ENCODE results near the gene CAMK2A.
A peak's percentile ranks its signal among the peaks of the same experiment; 100 is the strongest.

Gene CAMK2A

GRCh38 chr5:150313921-150314716 is 24.5 kb upstream of the CAMK2A start:
- Histone ChIP-seq H3K36me3 (ENCODE audit: control insufficient read depth, insufficient read depth, low read length, severe bottlenecking) (no peaks in the 10 kb centered on the region), H3K27me3 (replicated peaks; ENCODE audit: control insufficient read depth, insufficient read depth, low read length) (no peaks in the 10 kb centered on the region), H3K9ac (ENCODE audit: low read length) (no peak overlapping the region), H3K9me3 (ENCODE audit: control insufficient read depth, low read length) (no peaks in the 10 kb centered on the region), H3K4me3 (ENCODE audit: low read length) (no peak overlapping the region), H3K4me1 (ENCODE audit: control insufficient read depth, insufficient read depth, low read length) (peaks cover 24% of the 10 kb centered on the region)
- DNase-seq (ENCODE audit: low read depth): no peak

GRCh38 chr5:150313501-150313900 is 23.9 kb upstream of the CAMK2A start:
- H3K4me3 ChIP-seq (ENCODE audit: low read length): no peak overlapping the region

GRCh38 chr5:150312518-150312917 is 22.9 kb upstream of the CAMK2A start:
- no peaks in the 10 kb centered on the region for H3K27me3 ChIP-seq (replicated peaks; ENCODE audit: control insufficient read depth, insufficient read depth, low read length)
- no peak overlapping the region for H3K4me3 ChIP-seq (ENCODE audit: low read length)

More at GRCh38 chr5:150313501-150313900, 23.9 kb upstream of the CAMK2A start:
- H3K9ac ChIP-seq (ENCODE audit: low read length): no peak overlapping the region
- DNase-seq (ENCODE audit: low read depth): no peak
- no peaks in the 10 kb centered on the region for H3K9me3 ChIP-seq (ENCODE audit: control insufficient read depth, low read length)
- no peaks in the 10 kb centered on the region for H3K36me3 ChIP-seq (ENCODE audit: control insufficient read depth, insufficient read depth, low read length, severe bottlenecking)
- no peaks in the 10 kb centered on the region for H3K27me3 ChIP-seq (replicated peaks; ENCODE audit: control insufficient read depth, insufficient read depth, low read length)
- peaks cover 18% of the 10 kb centered on the region for H3K4me1 ChIP-seq (ENCODE audit: control insufficient read depth, insufficient read depth, low read length)

GRCh38 chr5:150311015-150311692 is 21.6 kb upstream of the CAMK2A start:
- no peak overlapping the region for H3K4me3 ChIP-seq (ENCODE audit: low read length)
- no peaks in the 10 kb centered on the region for H3K36me3 ChIP-seq (ENCODE audit: control insufficient read depth, insufficient read depth, low read length, severe bottlenecking)
- H3K9me3 ChIP-seq (ENCODE audit: control insufficient read depth, low read length): no peaks in the 10 kb centered on the region
- H3K27me3 ChIP-seq (replicated peaks; ENCODE audit: control insufficient read depth, insufficient read depth, low read length): no peaks in the 10 kb centered on the region
- H3K4me1 ChIP-seq (ENCODE audit: control insufficient read depth, insufficient read depth, low read length): no peaks in the 10 kb centered on the region
- no peak overlapping the region for H3K9ac ChIP-seq (ENCODE audit: low read length)
- no peak for DNase-seq (ENCODE audit: low read depth)

More at GRCh38 chr5:150312518-150312917, 22.9 kb upstream of the CAMK2A start:
- H3K36me3 ChIP-seq (ENCODE audit: control insufficient read depth, insufficient read depth, low read length, severe bottlenecking): no peaks in the 10 kb centered on the region
- no peak for DNase-seq (ENCODE audit: low read depth)
- H3K9ac ChIP-seq (ENCODE audit: low read length): no peak overlapping the region
- H3K9me3 ChIP-seq (ENCODE audit: control insufficient read depth, low read length): no peaks in the 10 kb centered on the region
- H3K4me1 ChIP-seq (ENCODE audit: control insufficient read depth, insufficient read depth, low read length): peaks cover 8% of the 10 kb centered on the region

GRCh38 chr5:150310246-150310645 is 20.7 kb upstream of the CAMK2A start:
- H3K4me1 ChIP-seq (ENCODE audit: control insufficient read depth, insufficient read depth, low read length): no peaks in the 10 kb centered on the region
- no peaks in the 10 kb centered on the region for H3K36me3 ChIP-seq (ENCODE audit: control insufficient read depth, insufficient read depth, low read length, severe bottlenecking)
- no peak overlapping the region for H3K4me3 ChIP-seq (ENCODE audit: low read length)
- H3K27me3 ChIP-seq (replicated peaks; ENCODE audit: control insufficient read depth, insufficient read depth, low read length): no peaks in the 10 kb centered on the region
- DNase-seq (ENCODE audit: low read depth): no peak
- H3K9ac ChIP-seq (ENCODE audit: low read length): no peak overlapping the region
- H3K9me3 ChIP-seq (ENCODE audit: control insufficient read depth, low read length): no peaks in the 10 kb centered on the region

GRCh38 chr5:150309886-150310239 is 20.3 kb upstream of the CAMK2A start:
- Histone ChIP-seq H3K4me3 (ENCODE audit: low read length) (no peak overlapping the region), H3K4me1 (ENCODE audit: control insufficient read depth, insufficient read depth, low read length) (no peaks in the 10 kb centered on the region), H3K9me3 (ENCODE audit: control insufficient read depth, low read length) (no peaks in the 10 kb centered on the region), H3K36me3 (ENCODE audit: control insufficient read depth, insufficient read depth, low read length, severe bottlenecking) (no peaks in the 10 kb centered on the region), H3K9ac (ENCODE audit: low read length) (no peak overlapping the region), H3K27me3 (replicated peaks; ENCODE audit: control insufficient read depth, insufficient read depth, low read length) (no peaks in the 10 kb centered on the region)
- no peak for DNase-seq (ENCODE audit: low read depth)

GRCh38 chr5:150309101-150309885 is 19.7 kb upstream of the CAMK2A start:
- H3K9ac ChIP-seq (ENCODE audit: low read length): no peak overlapping the region
- no peaks in the 10 kb centered on the region for H3K36me3 ChIP-seq (ENCODE audit: control insufficient read depth, insufficient read depth, low read length, severe bottlenecking)
- H3K27me3 ChIP-seq (replicated peaks; ENCODE audit: control insufficient read depth, insufficient read depth, low read length): no peaks in the 10 kb centered on the region
- no peak overlapping the region for H3K4me3 ChIP-seq (ENCODE audit: low read length)
- no peaks in the 10 kb centered on the region for H3K9me3 ChIP-seq (ENCODE audit: control insufficient read depth, low read length)
- DNase-seq (ENCODE audit: low read depth): no peak
- no peaks in the 10 kb centered on the region for H3K4me1 ChIP-seq (ENCODE audit: control insufficient read depth, insufficient read depth, low read length)

GRCh38 chr5:150307617-150308426 is 18.2 kb upstream of the CAMK2A start:
- H3K36me3 ChIP-seq (ENCODE audit: control insufficient read depth, insufficient read depth, low read length, severe bottlenecking): no peaks in the 10 kb centered on the region
- DNase-seq (ENCODE audit: low read depth): no peak
- H3K9ac ChIP-seq (ENCODE audit: low read length): no peak overlapping the region
- H3K4me1 ChIP-seq (ENCODE audit: control insufficient read depth, insufficient read depth, low read length): peaks cover 7% of the 10 kb centered on the region
- H3K4me3 ChIP-seq (ENCODE audit: low read length): no peak overlapping the region
- no peaks in the 10 kb centered on the region for H3K27me3 ChIP-seq (replicated peaks; ENCODE audit: control insufficient read depth, insufficient read depth, low read length)
- no peaks in the 10 kb centered on the region for H3K9me3 ChIP-seq (ENCODE audit: control insufficient read depth, low read length)

- Histone ChIP-seq H3K9me3 (ENCODE audit: control insufficient read depth, low read length) (no peaks in the 10 kb centered on the region), H3K4me3 (ENCODE audit: low read length) (no peak overlapping the region), H3K4me1 (ENCODE audit: control insufficient read depth, insufficient read depth, low read length) (peaks cover 17% of the 10 kb centered on the region), H3K9ac (ENCODE audit: low read length) (no peak overlapping the region), H3K27me3 (replicated peaks; ENCODE audit: control insufficient read depth, insufficient read depth, low read length) (no peaks in the 10 kb centered on the region), H3K36me3 (ENCODE audit: control insufficient read depth, insufficient read depth, low read length, severe bottlenecking) (no peaks in the 10 kb centered on the region)
- no peak for DNase-seq (ENCODE audit: low read depth)
These were observed 17.2 kb upstream of the CAMK2A start for GRCh38 chr5:150306775-150307174.

- H3K4me1 ChIP-seq (ENCODE audit: control insufficient read depth, insufficient read depth, low read length): peaks cover 23% of the 10 kb centered on the region
- H3K9me3 ChIP-seq (ENCODE audit: control insufficient read depth, low read length): no peaks in the 10 kb centered on the region
- no peak overlapping the region for H3K9ac ChIP-seq (ENCODE audit: low read length)
- H3K4me3 ChIP-seq (ENCODE audit: low read length): no peak overlapping the region
- H3K36me3 ChIP-seq (ENCODE audit: control insufficient read depth, insufficient read depth, low read length, severe bottlenecking): no peaks in the 10 kb centered on the region
- DNase-seq (ENCODE audit: low read depth): peak; percentile 27
- H3K27me3 ChIP-seq (replicated peaks; ENCODE audit: control insufficient read depth, insufficient read depth, low read length): no peaks in the 10 kb centered on the region
These were observed 16.0 kb upstream of the CAMK2A start for GRCh38 chr5:150305557-150305956.
